Sigmoid colon (tissue), 7 donors: ENCODE results near the gene VPS13D. TPM values are rescaled to one million over a fixed set of nuclear protein-coding genes. Genes with fewer than 3 reads are reported as not detected.

Experiments used
- DNase-seq: peaks from one replicate; pipeline ENCODE4 v3.0.0-alpha.2; 2019
- H3K27ac ChIP-seq, 4 donors: fragments of 200-600 bp; sonication (generic); one replicate each; pipeline ENCODE4 v1.5.1; 2016 to 2019; ENCODE audit warnings: mild to moderate bottlenecking in 1 of 4
- H3K27me3 ChIP-seq, 3 donors: fragments of 200-600 bp; sonication (generic); one replicate each; pipeline ENCODE4 v1.5.1; 2019; ENCODE audit warnings: mild to moderate bottlenecking in 1 of 3
- H3K36me3 ChIP-seq, 4 donors: fragments of 200-600 bp; sonication (generic); one replicate each; pipeline ENCODE4 v1.5.1; 2016 to 2019
- H3K4me1 ChIP-seq, 4 donors: fragments of 200-600 bp; sonication (generic); one replicate each; pipeline ENCODE4 v1.5.1; 2017 to 2019
- H3K4me3 ChIP-seq, 4 donors: fragments of 200-600 bp; sonication (generic); one replicate each; pipeline ENCODE4 v1.5.1; 2017 to 2019; ENCODE audit warnings: mild to moderate bottlenecking in 2 of 4, moderate library complexity in 1 of 4
- H3K9me3 ChIP-seq, 4 donors: fragments of 200-600 bp in 3 of 4; sonication (generic) in 3 of 4; one replicate each; pipeline versions ENCODE4 v1.5.1 to v1.6.1; 2013 to 2019
- EP300 ChIP-seq, 4 donors: sonication (generic); formaldehyde crosslinking; IDR thresholded peaks; one replicate each; pipeline ENCODE4 v1.6.1; 2017; ENCODE audit warnings: antibody characterized with exemption in 4 of 4
- POLR2A ChIP-seq, 2 donors: fragments of 450-650 bp; IDR thresholded peaks; one replicate each; pipeline ENCODE4 v1.6.1; 2016; ENCODE audit warnings: antibody characterized with exemption in 2 of 2, mild to moderate bottlenecking in 2 of 2, moderate library complexity in 2 of 2
- POLR2AphosphoS5 ChIP-seq, 4 donors: sonication (generic); formaldehyde crosslinking; IDR thresholded peaks; one replicate each; pipeline ENCODE4 v1.6.1; 2017; ENCODE audit warnings: antibody characterized with exemption in 4 of 4
- WGBS, 2 donors: extraction: QIAGEN DNeasy Blood & Tissue Kit; methylation state at CpG; one replicate each; pipeline ENCODE4 v1.1.7; 2013; 5-methylcytosine and 5-hydroxymethylcytosine counted together
- intact Hi-C: fragments of 100-400 bp; cut with DNase I; formaldehyde crosslinking; loops from one replicate; pipeline ENCODE4 v1.15.1; 2023
- polyA plus RNA-seq, 3 donors: library from polyadenylated mRNA; stranded (reverse); fragments of 200-250 nt; gene quantifications; one replicate each; pipeline ENCODE4 v1.2.3, GENCODE V29; 2013
- total RNA-seq, 4 donors: library from RNA; depleted of rRNA; stranded (reverse); fragments of >200 nt; gene quantifications; one replicate each; pipeline ENCODE4 v1.1.0, GENCODE V29; 2016
- TF ChIP-seq, protein P1 (sequence below), 4 experiments: fragments of 450-650 bp in 3 of 4; fragments of 200-600 bp in 1 of 4; IDR thresholded peaks; one replicate each; pipeline ENCODE4 v1.5.1; 2016 to 2019; ENCODE audit warnings: antibody characterized with exemption in 4 of 4, mild to moderate bottlenecking in 3 of 4, moderate library complexity in 2 of 4
- donor health status: healthy with polysubstance abuse.
- donor health status: Bipolar disorder and iron deficiency.
- donor health status: healthy.

VPS13D gene
- total and polyA plus RNA-seq, 7 donors = 7.6 to 90.8 (median 49.7) TPM

DNA sequence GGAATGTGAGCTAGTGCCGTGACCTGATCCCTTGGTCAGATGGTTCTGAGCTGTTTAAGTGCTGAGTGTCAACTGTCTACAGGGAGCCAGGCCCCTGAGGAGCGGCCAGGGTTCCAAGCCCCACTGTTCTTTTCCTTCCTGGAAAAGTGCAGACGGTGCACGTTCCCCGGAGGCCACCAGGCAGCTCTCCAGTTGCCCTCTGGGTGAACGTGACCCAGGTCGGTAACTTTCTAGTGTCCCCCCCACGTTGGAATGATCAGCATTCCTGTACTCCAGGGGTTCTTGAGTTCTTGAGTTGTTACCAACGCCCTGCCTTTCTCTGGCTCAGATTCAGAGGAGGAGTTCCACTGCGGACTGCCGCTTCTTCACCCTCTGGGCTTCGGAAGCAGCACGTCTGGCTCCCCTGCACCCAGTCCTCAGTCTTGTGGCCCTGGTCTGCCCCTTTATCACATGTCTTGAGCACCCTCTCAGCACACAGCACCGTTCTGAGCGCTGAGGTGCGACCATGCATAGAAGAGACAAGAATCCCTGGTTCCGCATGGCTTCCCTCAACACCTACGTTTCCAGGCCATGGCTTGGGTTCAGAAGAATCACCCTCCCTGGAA, 256.7 kb downstream of the VPS13D start:
- intact Hi-C loops = no loop called here
- no peaks in the 10 kb centered on the region for H3K9me3 ChIP-seq
- H3K4me3 ChIP-seq = no peak overlapping the region
- 76 to 84% methylated on average over 18 of the region's 18 CpGs for WGBS, 2 donors
- H3K27ac ChIP-seq = peak overlapping the region; percentile 31 to 59 (median 46)
- no peak for TF ChIP-seq EP300 (IDR thresholded peaks at IDR 0.05)
- TF ChIP-seq POLR2AphosphoS5 (IDR thresholded peaks at IDR 0.05) = peak in 2 of 4 donors; percentile 11 to 23
- H3K27me3 ChIP-seq = no peaks in the 10 kb centered on the region
- DNase-seq = peak; percentile 82
- H3K4me1 ChIP-seq = peaks cover 0 to 31% (median 25%) of the 10 kb centered on the region in 4 donors
- no peaks in the 10 kb centered on the region for H3K36me3 ChIP-seq

DNA sequence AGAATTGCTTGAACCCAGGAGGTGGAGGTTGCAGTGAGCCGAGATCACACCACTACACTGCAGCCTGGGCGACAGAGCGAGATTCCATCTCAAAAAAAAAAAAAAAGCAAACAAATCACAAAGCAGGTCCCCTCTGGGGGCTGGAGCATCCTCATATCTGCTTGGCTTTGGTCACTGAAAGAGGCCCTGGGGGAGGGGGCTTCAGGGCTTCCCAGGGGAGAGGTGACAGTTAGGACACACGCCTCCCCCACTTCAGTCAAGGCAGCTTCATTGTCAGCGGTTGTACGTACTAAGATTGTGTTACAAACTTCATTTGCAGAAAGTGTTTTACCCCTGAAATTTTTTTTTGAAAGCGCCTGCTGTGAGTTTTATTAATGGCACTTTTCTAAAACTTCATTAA, 257.7 kb downstream of the VPS13D start:
- H3K9me3 ChIP-seq = no peaks in the 10 kb centered on the region
- no peaks in the 10 kb centered on the region for H3K27me3 ChIP-seq
- H3K4me3 ChIP-seq = no peak overlapping the region
- no peaks in the 10 kb centered on the region for H3K36me3 ChIP-seq
- H3K27ac ChIP-seq = no peak overlapping the region
- peaks cover 0 to 23% (median 20%) of the 10 kb centered on the region in 4 donors for H3K4me1 ChIP-seq
- no peak for DNase-seq
- intact Hi-C loops = no loop called here
- TF ChIP-seq POLR2AphosphoS5 (IDR thresholded peaks at IDR 0.05) (no peak), POLR2A (IDR thresholded peaks at IDR 0.05) (no peak), EP300 (IDR thresholded peaks at IDR 0.05) (no peak)
- TF ChIP-seq, protein P1, sequence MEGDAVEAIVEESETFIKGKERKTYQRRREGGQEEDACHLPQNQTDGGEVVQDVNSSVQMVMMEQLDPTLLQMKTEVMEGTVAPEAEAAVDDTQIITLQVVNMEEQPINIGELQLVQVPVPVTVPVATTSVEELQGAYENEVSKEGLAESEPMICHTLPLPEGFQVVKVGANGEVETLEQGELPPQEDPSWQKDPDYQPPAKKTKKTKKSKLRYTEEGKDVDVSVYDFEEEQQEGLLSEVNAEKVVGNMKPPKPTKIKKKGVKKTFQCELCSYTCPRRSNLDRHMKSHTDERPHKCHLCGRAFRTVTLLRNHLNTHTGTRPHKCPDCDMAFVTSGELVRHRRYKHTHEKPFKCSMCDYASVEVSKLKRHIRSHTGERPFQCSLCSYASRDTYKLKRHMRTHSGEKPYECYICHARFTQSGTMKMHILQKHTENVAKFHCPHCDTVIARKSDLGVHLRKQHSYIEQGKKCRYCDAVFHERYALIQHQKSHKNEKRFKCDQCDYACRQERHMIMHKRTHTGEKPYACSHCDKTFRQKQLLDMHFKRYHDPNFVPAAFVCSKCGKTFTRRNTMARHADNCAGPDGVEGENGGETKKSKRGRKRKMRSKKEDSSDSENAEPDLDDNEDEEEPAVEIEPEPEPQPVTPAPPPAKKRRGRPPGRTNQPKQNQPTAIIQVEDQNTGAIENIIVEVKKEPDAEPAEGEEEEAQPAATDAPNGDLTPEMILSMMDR (IDR thresholded peaks at IDR 0.05) = no peak
- WGBS, 2 donors = 95 to 97% methylated on average over 7 of the region's 7 CpGs

DNA sequence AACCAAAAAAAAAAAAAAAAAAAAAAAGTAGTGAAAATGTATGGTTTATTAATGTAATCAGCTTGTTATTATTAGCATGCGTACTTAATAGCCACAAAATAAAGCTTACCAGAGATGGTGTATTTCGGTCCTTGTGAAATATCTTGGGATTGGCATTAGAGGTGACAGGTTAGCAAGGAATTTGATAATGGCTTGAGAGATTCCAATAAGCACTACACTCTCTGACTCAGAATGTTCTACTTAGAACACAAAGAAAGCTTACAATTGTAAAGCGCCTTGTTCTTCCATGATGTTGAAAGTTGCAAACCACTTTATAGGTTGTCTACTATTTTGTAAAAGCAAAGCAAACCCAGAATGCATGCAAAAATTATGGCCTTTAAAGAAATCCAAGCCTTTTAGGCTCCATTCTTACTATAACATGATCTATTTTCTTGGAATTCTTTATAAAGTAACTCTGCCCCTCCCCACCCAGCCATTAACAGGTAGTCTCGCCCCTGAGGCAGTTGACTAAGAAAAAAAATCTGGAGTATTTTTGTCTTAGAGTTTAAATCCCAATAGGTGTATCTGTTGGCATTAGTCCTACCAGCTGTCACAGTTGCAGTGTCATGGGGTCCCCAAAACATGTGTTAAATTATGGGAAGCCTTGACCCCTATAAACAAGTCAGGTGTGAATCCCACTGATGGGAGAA, 259.0 kb downstream of the VPS13D start:
- WGBS, 2 donors = 97% methylated on average over 4 of the region's 4 CpGs
- TF ChIP-seq EP300 (IDR thresholded peaks at IDR 0.05) (no peak), POLR2A (IDR thresholded peaks at IDR 0.05) (no peak), POLR2AphosphoS5 (IDR thresholded peaks at IDR 0.05) (no peak)
- TF ChIP-seq, protein P1 (IDR thresholded peaks at IDR 0.05) = no peak
- H3K4me3 ChIP-seq = no peak overlapping the region
- no peaks in the 10 kb centered on the region for H3K9me3 ChIP-seq
- intact Hi-C loops = no loop called here
- H3K36me3 ChIP-seq = no peaks in the 10 kb centered on the region
- no peak for DNase-seq
- peaks cover 0 to 25% (median 21%) of the 10 kb centered on the region in 4 donors for H3K4me1 ChIP-seq
- no peak overlapping the region for H3K27ac ChIP-seq
- H3K27me3 ChIP-seq = no peaks in the 10 kb centered on the region

DNA sequence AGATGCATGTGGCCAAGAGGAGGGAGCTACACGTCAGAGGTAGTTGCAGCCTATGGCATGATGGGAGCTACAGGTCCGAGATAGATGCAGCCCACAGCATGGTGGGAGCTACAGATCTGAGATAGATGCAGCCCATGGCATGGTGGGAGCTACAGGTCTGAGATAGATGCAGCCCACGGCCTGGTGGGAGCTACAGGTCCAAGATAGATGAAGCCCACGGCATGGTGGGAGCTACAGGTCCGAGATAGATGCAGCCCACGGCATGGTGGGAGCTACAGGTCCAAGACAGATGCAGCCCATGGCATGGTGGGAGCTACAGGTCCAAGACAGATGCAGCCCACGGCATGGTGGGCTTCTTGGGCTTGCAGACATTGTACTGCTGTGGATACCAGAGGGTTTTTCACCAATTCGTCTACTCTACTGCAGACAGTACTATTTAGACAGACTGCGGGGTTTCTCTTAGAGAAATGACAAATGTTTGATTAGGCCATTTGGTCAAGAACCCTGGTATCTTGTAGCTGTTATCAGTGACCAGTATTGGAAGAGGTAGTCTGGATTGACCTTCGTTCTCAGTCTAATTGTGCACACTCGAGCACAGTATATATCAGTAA, 260.8 kb downstream of the VPS13D start:
- no peak for DNase-seq
- no peak overlapping the region for H3K27ac ChIP-seq
- peaks cover 0 to 37% (median 32%) of the 10 kb centered on the region in 4 donors for H3K4me1 ChIP-seq
- TF ChIP-seq EP300 (IDR thresholded peaks at IDR 0.05) = no peak
- TF ChIP-seq, protein P1 (IDR thresholded peaks at IDR 0.05) = no peak
- TF ChIP-seq POLR2A (IDR thresholded peaks at IDR 0.05) = no peak
- TF ChIP-seq POLR2AphosphoS5 (IDR thresholded peaks at IDR 0.05) = no peak
- no peaks in the 10 kb centered on the region for H3K9me3 ChIP-seq
- intact Hi-C loops = no loop called here
- H3K4me3 ChIP-seq = no peak overlapping the region
- 96 to 98% methylated on average over 11 of the region's 11 CpGs for WGBS, 2 donors
- no peaks in the 10 kb centered on the region for H3K27me3 ChIP-seq
- H3K36me3 ChIP-seq = no peaks in the 10 kb centered on the region

DNA sequence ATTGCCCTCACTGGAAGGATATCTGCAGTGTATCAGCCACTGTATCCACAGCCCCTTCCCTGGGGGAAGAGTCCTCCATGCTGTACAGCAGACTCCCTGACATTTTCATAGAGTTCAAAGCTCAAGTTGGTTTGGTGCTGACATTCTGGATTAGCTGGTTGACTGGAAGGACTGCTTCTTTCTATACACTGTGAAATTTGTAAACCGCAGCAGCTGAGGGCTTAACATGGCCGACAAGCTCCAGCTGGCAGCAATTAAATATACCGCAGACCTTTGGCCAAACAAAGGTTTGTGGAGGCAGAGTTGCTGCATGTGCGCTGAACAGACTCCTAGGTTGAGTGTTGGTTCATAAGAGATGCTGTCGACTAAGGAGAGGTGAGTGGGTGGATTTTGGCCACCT, 261.8 kb downstream of the VPS13D start:
- Histone ChIP-seq H3K27ac (peak overlapping the region in 1 of 4 donors; percentile 19), H3K27me3 (no peaks in the 10 kb centered on the region), H3K36me3 (no peaks in the 10 kb centered on the region), H3K4me1 (peaks cover 0 to 37% (median 32%) of the 10 kb centered on the region in 4 donors), H3K4me3 (no peak overlapping the region), H3K9me3 (no peaks in the 10 kb centered on the region)
- intact Hi-C loops = no loop called here
- no peak for TF ChIP-seq EP300 (IDR thresholded peaks at IDR 0.05)
- no peak for TF ChIP-seq POLR2A (IDR thresholded peaks at IDR 0.05)
- TF ChIP-seq, protein P1 (IDR thresholded peaks at IDR 0.05) = no peak
- TF ChIP-seq POLR2AphosphoS5 (IDR thresholded peaks at IDR 0.05) = no peak
- WGBS, 2 donors = 84 to 90% methylated on average over 5 of the region's 5 CpGs
- DNase-seq = no peak
